Islet precursor cell (in vitro differentiated cells): ENCODE data around the gene RNF111.
"Not testable (repeated sequence)": the region's sequence is repeated elsewhere in the genome, so short reads cannot be mapped to it uniquely, and the experiment has no call there.

ENCODE experiments used
- DNase-seq: peaks from one replicate; pipeline ENCODE4 v3.0.0-alpha.2; 2018

RNF111 gene

DNA sequence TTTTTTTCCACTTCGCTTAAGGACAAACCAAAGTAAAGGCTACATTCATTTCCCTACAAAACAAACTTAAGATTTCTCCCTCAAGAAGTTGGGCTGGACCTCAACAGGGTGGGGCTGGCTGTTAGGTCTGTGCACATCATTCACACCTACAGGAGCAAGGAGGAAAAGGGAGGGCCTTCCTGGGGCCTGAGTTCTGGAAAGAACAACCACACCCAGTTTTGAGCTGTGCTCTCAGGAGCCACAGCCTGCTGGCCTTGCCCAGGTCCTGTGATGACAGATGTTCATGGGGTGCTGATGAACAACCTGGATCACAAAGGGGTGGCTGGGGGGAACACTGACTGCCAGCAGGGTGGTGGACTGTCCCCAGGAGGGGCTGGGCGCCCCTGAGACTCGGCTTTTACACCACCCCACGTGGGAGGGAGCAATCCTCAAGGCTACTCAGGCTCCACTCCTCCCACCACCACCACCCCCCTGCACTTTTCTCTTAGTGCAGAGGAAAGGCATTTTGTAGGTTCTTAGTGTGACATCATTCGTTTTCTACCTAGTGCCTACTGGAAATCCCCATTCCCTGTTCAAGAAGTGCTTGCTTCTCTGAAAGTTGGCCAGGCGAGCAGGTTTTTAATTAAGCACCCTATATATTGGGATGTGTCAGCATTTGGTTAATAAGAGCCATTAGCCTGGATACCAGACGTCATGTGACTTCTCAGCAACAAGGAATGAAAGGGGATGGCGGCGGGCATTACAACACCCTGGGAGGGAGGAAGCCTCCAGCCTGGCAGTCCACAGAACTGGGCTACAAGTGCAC, 153.2 kb downstream of the RNF111 start:
- no peak for DNase-seq

- no peak for DNase-seq
These were observed 155.8 kb downstream of the RNF111 start for GRCh38 chr15:59143281-59143680.

- DNase-seq = not testable (repeated sequence)
These were observed 157.1 kb downstream of the RNF111 start for GRCh38 chr15:59144594-59144993.
